AG09309 (cell line): Measurements from ENCODE around the gene GRID2IP.

Source experiments
- DNase-seq: peaks from one replicate; pipeline ENCODE4 v3.0.0-alpha.2; 2010; ENCODE audit warnings: low read depth
- H3K4me3 ChIP-seq: 2 replicates; pipeline ENCODE4 v1.5.1; 2011; ENCODE audit warnings: mild to moderate bottlenecking, low read depth, low read length, moderate library complexity; ENCODE audit not compliant: control insufficient read depth
- CTCF ChIP-seq: IDR thresholded peaks from 2 replicates; pipeline ENCODE4 v1.5.1; 2011; ENCODE audit warnings: mild to moderate bottlenecking, low read depth, low read length, inconsistent platforms; ENCODE audit not compliant: insufficient read depth, control insufficient read depth; ENCODE audit errors: missing control alignments

GRID2IP gene

GRCh38 chr7:6530626-6531491 is 20.4 kb downstream of the GRID2IP start:
- no peak for TF ChIP-seq CTCF
- peak overlapping the region; percentile 22 for H3K4me3 ChIP-seq
- DNase-seq, result no peak

GRCh38 chr7:6529643-6530042 is 21.6 kb downstream of the GRID2IP start:
- no peak for DNase-seq
- TF ChIP-seq CTCF, result no peak

GRCh38 chr7:6528401-6529130 is 22.7 kb downstream of the GRID2IP start:
- H3K4me3 ChIP-seq, result no peak overlapping the region

More at GRCh38 chr7:6529643-6530042, 21.6 kb downstream of the GRID2IP start:
- no peak overlapping the region for H3K4me3 ChIP-seq

GRCh38 chr7:6526997-6527378 is 24.3 kb downstream of the GRID2IP start:
- no peak for DNase-seq
- TF ChIP-seq CTCF, result no peak
- no peak overlapping the region for H3K4me3 ChIP-seq

More at GRCh38 chr7:6528401-6529130, 22.7 kb downstream of the GRID2IP start:
- no peak for TF ChIP-seq CTCF
- no peak for DNase-seq

GRCh38 chr7:6520163-6520981 is 30.9 kb downstream of the GRID2IP start:
- H3K4me3 ChIP-seq, result no peak overlapping the region
- no peak for DNase-seq
- no peak for TF ChIP-seq CTCF

- DNase-seq, result peak; percentile 52
- H3K4me3 ChIP-seq, result no peak overlapping the region
- peak; percentile 92 for TF ChIP-seq CTCF
These were observed 34.8 kb downstream of the GRID2IP start for GRCh38 chr7:6516387-6516983.
